Tibial artery (tissue), 4 donors: ENCODE data around the gene GRIN3B.

Experiments used
- DNase-seq, 2 donors: peaks; one replicate each; pipeline ENCODE4 v3.0.0-alpha.2; 2019
- H3K27ac ChIP-seq, 2 donors: fragments of 200-600 bp; sonication (generic) in 1 of 2; 1 replicate in 1 of 2; 2 replicates in 1 of 2; pipeline ENCODE4 v1.5.1; 2018 to 2019; ENCODE audit warnings: mild to moderate bottlenecking in 1 of 2
- H3K27me3 ChIP-seq, 2 donors: fragments of 200-600 bp; sonication (generic) in 1 of 2; one replicate each; pipeline versions ENCODE4 v1.5.1 to v1.6.0; 2016 to 2019
- H3K36me3 ChIP-seq, 3 donors: fragments of 200-600 bp; sonication (generic) in 2 of 3; one replicate each; pipeline ENCODE4 v1.5.1; 2016 to 2019; ENCODE audit warnings: mild to moderate bottlenecking in 2 of 3
- H3K4me1 ChIP-seq, 4 donors: fragments of 200-600 bp; sonication (generic) in 2 of 4; 1 replicate in 3 of 4; 2 replicates in 1 of 4; pipeline ENCODE4 v1.5.1; 2016 to 2019
- H3K4me3 ChIP-seq, 2 donors: fragments of 200-600 bp; sonication (generic) in 1 of 2; 1 replicate in 1 of 2; 2 replicates in 1 of 2; pipeline ENCODE4 v1.5.1; 2018 to 2019; ENCODE audit warnings: mild to moderate bottlenecking in 2 of 2
- H3K9me3 ChIP-seq, 3 donors: fragments of 200-600 bp; sonication (generic) in 1 of 3; one replicate each; pipeline ENCODE4 v1.5.1; 2016 to 2019
- CTCF ChIP-seq, 2 experiments: fragments of 200-600 bp in 1 of 2; fragments of 450-650 bp in 1 of 2; IDR thresholded peaks; one replicate each; pipeline ENCODE4 v1.5.1; 2017 to 2019; ENCODE audit warnings: antibody characterized with exemption in 2 of 2, mild to moderate bottlenecking in 1 of 2, moderate library complexity in 1 of 2
- intact Hi-C: fragments of 100-400 bp; cut with DNase I; formaldehyde crosslinking; loops from one replicate; pipeline ENCODE4 v1.15.0; 2023; ENCODE audit warnings: low total_unique reads

GRIN3B gene

GRCh38 chr19:1026783-1027649 is 26.8 kb downstream of the GRIN3B start:
- no peak for DNase-seq
- Histone ChIP-seq H3K4me3 (peak overlapping the region; percentile 81 to 94), H3K4me1 (peaks cover 0 to 56% (median 38%) of the 10 kb centered on the region in 4 donors), H3K27me3 (no peaks in the 10 kb centered on the region), H3K27ac (peak overlapping the region; percentile 98 to 99), H3K9me3 (no peaks in the 10 kb centered on the region), H3K36me3 (peaks cover 5 to 23% (median 5%) of the 10 kb centered on the region in 3 donors)
- intact Hi-C loops: no loop called here
- no peak for TF ChIP-seq CTCF (IDR thresholded peaks at IDR 0.05)

GRCh38 chr19:1027650-1028061 is 27.4 kb downstream of the GRIN3B start:
- Histone ChIP-seq H3K4me3 (peak overlapping the region; percentile 81 to 94), H3K4me1 (peaks cover 0 to 49% (median 31%) of the 10 kb centered on the region in 4 donors), H3K36me3 (peaks cover 12 to 30% (median 12%) of the 10 kb centered on the region in 3 donors), H3K9me3 (no peaks in the 10 kb centered on the region), H3K27ac (peak overlapping the region; percentile 98 to 99), H3K27me3 (no peaks in the 10 kb centered on the region)
- DNase-seq: no peak
- TF ChIP-seq CTCF (IDR thresholded peaks at IDR 0.05): no peak
- intact Hi-C loops: no loop called here

- intact Hi-C loops: no loop called here
- Histone ChIP-seq H3K4me3 (peak overlapping the region; percentile 81 to 94), H3K4me1 (peaks cover 0 to 43% (median 28%) of the 10 kb centered on the region in 4 donors)
Observed at GRCh38 chr19:1028062-1028926, 28.1 kb downstream of the GRIN3B start.

GRCh38 chr19:1032264-1032867 is 32.1 kb downstream of the GRIN3B start:
- H3K9me3 ChIP-seq: no peaks in the 10 kb centered on the region
- peaks cover 43 to 63% (median 44%) of the 10 kb centered on the region in 3 donors for H3K36me3 ChIP-seq
- no peaks in the 10 kb centered on the region for H3K27me3 ChIP-seq
- TF ChIP-seq CTCF (IDR thresholded peaks at IDR 0.05): no peak
- H3K27ac ChIP-seq: no peak overlapping the region
- no peak overlapping the region for H3K4me3 ChIP-seq
- intact Hi-C loops: no loop called here
- no peak for DNase-seq
- peaks cover 0 to 26% (median 21%) of the 10 kb centered on the region in 4 donors for H3K4me1 ChIP-seq

More at GRCh38 chr19:1028062-1028926, 28.1 kb downstream of the GRIN3B start:
- H3K9me3 ChIP-seq: no peaks in the 10 kb centered on the region
- no peak for TF ChIP-seq CTCF (IDR thresholded peaks at IDR 0.05)
- DNase-seq: peak; percentile 67 to 88
- no peaks in the 10 kb centered on the region for H3K27me3 ChIP-seq
- peak overlapping the region; percentile 98 to 99 for H3K27ac ChIP-seq
- peaks cover 18 to 36% (median 18%) of the 10 kb centered on the region in 3 donors for H3K36me3 ChIP-seq

GRCh38 chr19:1035998-1036621 is 35.9 kb downstream of the GRIN3B start:
- Histone ChIP-seq H3K27me3 (no peaks in the 10 kb centered on the region), H3K4me3 (no peak overlapping the region), H3K36me3 (peaks cover 46 to 57% (median 46%) of the 10 kb centered on the region in 3 donors), H3K4me1 (peaks cover 0 to 35% (median 23%) of the 10 kb centered on the region in 4 donors), H3K27ac (no peak overlapping the region), H3K9me3 (no peaks in the 10 kb centered on the region)
- no peak for DNase-seq
- intact Hi-C loops: no loop called here
- TF ChIP-seq CTCF (IDR thresholded peaks at IDR 0.05): no peak
